Measurements from ENCODE around the gene HMGXB3. TPM values are rescaled to one million over a fixed set of nuclear protein-coding genes. Genes with fewer than 3 reads are reported as not detected.
"Not testable (repeated sequence)": the region's sequence is repeated elsewhere in the genome, so short reads cannot be mapped to it uniquely, and the experiment has no call there.

HMGXB3 gene
- total and polyA plus RNA-seq, 2 of the 13 experiments (the other 11 are each of a cell fraction or from before 2014, with no cell fraction given), result 18.8 to 23.8 TPM

DNA sequence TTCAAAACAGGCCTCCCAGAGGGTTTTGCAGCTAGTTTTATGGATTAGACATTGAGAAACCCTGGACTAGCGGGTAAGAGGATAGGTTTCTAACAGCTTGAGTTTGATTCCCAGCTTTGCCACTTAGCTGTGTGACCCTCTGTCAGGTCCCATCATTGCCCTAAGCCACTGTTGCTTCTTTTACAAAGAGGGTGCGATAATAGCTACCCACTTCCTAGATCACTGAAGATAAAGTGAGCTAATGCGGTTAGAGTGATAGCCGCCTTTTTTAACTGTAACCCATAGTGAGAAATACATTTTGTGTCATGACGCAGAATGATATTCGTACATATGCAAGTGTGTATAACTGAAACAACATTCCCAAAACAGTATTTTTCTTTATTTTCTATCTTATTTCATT is 45.5 kb downstream of the HMGXB3 start:
- WGBS (ENCODE audit: low lambda C conversion rate), result over 99% methylated on average over 6 of the region's 6 CpGs
- ATAC-seq (no peak), DNase-seq (ENCODE audit: low spot score) (no peak), FAIRE-seq (no peak)
- no peak overlapping the region for H3K27ac ChIP-seq (ENCODE audit: extremely low read length, insufficient read depth, low read length)
- BruUV-seq (replicated peaks), result no TSS peak
- H3K9ac ChIP-seq (ENCODE audit: insufficient read depth, low read depth, low read length), result no peak overlapping the region
- H3K4me1 ChIP-seq (ENCODE audit: insufficient read depth, low read length), result no peaks in the 10 kb centered on the region
- no peaks in the 10 kb centered on the region for H4K20me1 ChIP-seq (ENCODE audit: insufficient read depth, low read length)
- no peak for TF ChIP-seq TOE1 (CRISPR knock-in tag; IDR thresholded peaks at IDR 0.05)
- TF ChIP-seq MAFG (CRISPR knock-in tag; IDR thresholded peaks at IDR 0.05), result no peak
- no peak for TF ChIP-seq ZNF703 (CRISPR knock-in tag; IDR thresholded peaks at IDR 0.05; ENCODE audit: borderline replicate concordance)
- TF ChIP-seq NFKBIZ (CRISPR knock-in tag; IDR thresholded peaks at IDR 0.05), result no peak
- TF ChIP-seq, protein P1, sequence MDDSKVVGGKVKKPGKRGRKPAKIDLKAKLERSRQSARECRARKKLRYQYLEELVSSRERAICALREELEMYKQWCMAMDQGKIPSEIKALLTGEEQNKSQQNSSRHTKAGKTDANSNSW (CRISPR knock-in tag; IDR thresholded peaks at IDR 0.05; ENCODE audit: borderline replicate concordance), result no peak
- TF ChIP-seq ZNF33B (CRISPR knock-in tag; IDR thresholded peaks at IDR 0.05), result no peak
- TF ChIP-seq, protein P2, sequence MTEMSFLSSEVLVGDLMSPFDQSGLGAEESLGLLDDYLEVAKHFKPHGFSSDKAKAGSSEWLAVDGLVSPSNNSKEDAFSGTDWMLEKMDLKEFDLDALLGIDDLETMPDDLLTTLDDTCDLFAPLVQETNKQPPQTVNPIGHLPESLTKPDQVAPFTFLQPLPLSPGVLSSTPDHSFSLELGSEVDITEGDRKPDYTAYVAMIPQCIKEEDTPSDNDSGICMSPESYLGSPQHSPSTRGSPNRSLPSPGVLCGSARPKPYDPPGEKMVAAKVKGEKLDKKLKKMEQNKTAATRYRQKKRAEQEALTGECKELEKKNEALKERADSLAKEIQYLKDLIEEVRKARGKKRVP (CRISPR knock-in tag; IDR thresholded peaks at IDR 0.05), result no peak
- TF ChIP-seq FOSL2 (CRISPR knock-in tag; IDR thresholded peaks at IDR 0.05), result no peak
- no peak for TF ChIP-seq ZNF3 (CRISPR knock-in tag; IDR thresholded peaks at IDR 0.05)
- no peak for TF ChIP-seq GPN1 (CRISPR knock-in tag; IDR thresholded peaks at IDR 0.05; ENCODE audit: borderline replicate concordance)
- ChIA-PET CTCF (ENCODE audit: low intra/inter-chr PET ratio, low total read pairs) (no interaction called here), POLR2A (interaction anchor here (1.0 kb wide), 1 partner anchor 20 kb away, joined by 3 read pairs; no protein-coding TSS in a partner anchor)
- no peaks in the 10 kb centered on the region for H3K79me2 ChIP-seq (ENCODE audit: insufficient read depth, low read length)
- in situ Hi-C loops (cut with HindIII; ENCODE audit: extremely low pct_ligation_motif_present, low pct_unique_long_range_greater_than_20kb), result no loop called here
- H3K4me3 ChIP-seq (replicated peaks in 1 of 3; ENCODE audit: insufficient read depth in 1 of 3, low read depth in 2 of 3, low read length in 3 of 3), result no peak overlapping the region
- H3K27me3 ChIP-seq (ENCODE audit: control insufficient read depth in 1 of 2, insufficient read depth in 2 of 2, low read length in 2 of 2), result no peaks in the 10 kb centered on the region
- H2AFZ ChIP-seq (ENCODE audit: low read length), result no peak overlapping the region
- intact Hi-C loops (cut with micrococcal nuclease; ENCODE audit: unreplicated experiment), result no loop called here
- no peak overlapping the region for H3K4me2 ChIP-seq (ENCODE audit: low read depth, low read length)
- no peaks in the 10 kb centered on the region for H3K9me3 ChIP-seq (ENCODE audit: low read length)
- H3K36me3 ChIP-seq (replicated peaks in 1 of 2; ENCODE audit: control insufficient read depth in 1 of 2, insufficient read depth in 2 of 2, low read length in 2 of 2), result peaks cover 49 to 93% of the 10 kb centered on the region in 2 experiments

DNA sequence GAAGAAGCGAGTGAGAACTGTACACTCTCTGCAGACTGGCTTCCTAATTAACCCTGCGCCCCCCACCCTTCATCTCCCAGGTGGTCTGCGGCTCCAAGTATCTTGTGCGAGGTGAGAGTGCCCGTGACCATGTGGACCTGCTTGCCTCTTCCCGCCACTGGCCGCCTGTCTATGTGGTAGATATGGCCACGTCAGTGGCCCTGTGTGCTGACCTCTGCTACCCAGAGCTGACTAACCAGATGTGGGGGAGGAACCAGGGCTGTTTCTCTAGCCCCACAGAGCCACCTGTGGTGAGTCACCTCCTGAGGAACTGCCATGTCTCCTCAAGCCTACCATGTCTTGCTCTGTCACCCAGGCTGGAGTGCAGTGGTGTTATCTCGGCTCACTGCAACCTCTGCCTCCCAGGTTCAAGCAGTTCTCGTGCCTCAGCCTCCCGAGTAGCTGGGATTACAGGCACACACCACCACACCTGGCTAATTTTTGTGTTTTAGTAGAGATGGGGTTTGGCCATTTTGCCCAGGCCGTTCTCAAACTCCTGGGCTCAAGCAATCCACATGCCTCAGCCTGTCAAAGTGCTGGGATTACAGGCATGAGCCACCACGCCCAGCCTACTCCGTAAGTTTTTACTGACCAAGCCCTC is 49.8 kb downstream of the HMGXB3 start:
- ATAC-seq; CTCF ChIA-PET (ENCODE audit: low intra/inter-chr PET ratio, low total read pairs); BruUV-seq (replicated peaks); H3K9me3 ChIP-seq (ENCODE audit: low read length); H2AFZ ChIP-seq (ENCODE audit: low read length); H3K27ac ChIP-seq (ENCODE audit: extremely low read length, insufficient read depth, low read length); H3K4me1 ChIP-seq (ENCODE audit: insufficient read depth, low read length); H3K4me2 ChIP-seq (ENCODE audit: low read depth, low read length); DNase-seq (ENCODE audit: low spot score); H4K20me1 ChIP-seq (ENCODE audit: insufficient read depth, low read length); H3K4me3 ChIP-seq (replicated peaks in 1 of 3; ENCODE audit: insufficient read depth in 1 of 3, low read depth in 2 of 3, low read length in 3 of 3); FAIRE-seq; H3K27me3 ChIP-seq (ENCODE audit: control insufficient read depth in 1 of 2, insufficient read depth in 2 of 2, low read length in 2 of 2); in situ Hi-C loops (cut with HindIII; ENCODE audit: extremely low pct_ligation_motif_present, low pct_unique_long_range_greater_than_20kb); H3K79me2 ChIP-seq (ENCODE audit: insufficient read depth, low read length); intact Hi-C loops (cut with micrococcal nuclease; ENCODE audit: unreplicated experiment); POLR2A ChIA-PET; H3K9ac ChIP-seq (ENCODE audit: insufficient read depth, low read depth, low read length): not testable (repeated sequence)
- 97% methylated on average over 12 of the region's 14 CpGs for WGBS (ENCODE audit: low lambda C conversion rate)
- H3K36me3 ChIP-seq (replicated peaks in 1 of 2; ENCODE audit: control insufficient read depth in 1 of 2, insufficient read depth in 2 of 2, low read length in 2 of 2), result peaks cover 42 to 85% of the 10 kb centered on the region in 2 experiments
